Stimulated activated CD4-positive, alpha-beta T cell treated with anti-CD3 and anti-CD28 coated beads, Interleukin-4, amount 100 ng/mL, for 1 hour (primary cell): ENCODE measurements around the gene ADARB2.
"Not testable (repeated sequence)": the region's sequence is repeated elsewhere in the genome, so short reads cannot be mapped to it uniquely, and the experiment has no call there.

Experiments
- DNase-seq: peaks from one replicate; pipeline ENCODE4 v3.0.0-alpha.2; 2020

Gene ADARB2

DNA sequence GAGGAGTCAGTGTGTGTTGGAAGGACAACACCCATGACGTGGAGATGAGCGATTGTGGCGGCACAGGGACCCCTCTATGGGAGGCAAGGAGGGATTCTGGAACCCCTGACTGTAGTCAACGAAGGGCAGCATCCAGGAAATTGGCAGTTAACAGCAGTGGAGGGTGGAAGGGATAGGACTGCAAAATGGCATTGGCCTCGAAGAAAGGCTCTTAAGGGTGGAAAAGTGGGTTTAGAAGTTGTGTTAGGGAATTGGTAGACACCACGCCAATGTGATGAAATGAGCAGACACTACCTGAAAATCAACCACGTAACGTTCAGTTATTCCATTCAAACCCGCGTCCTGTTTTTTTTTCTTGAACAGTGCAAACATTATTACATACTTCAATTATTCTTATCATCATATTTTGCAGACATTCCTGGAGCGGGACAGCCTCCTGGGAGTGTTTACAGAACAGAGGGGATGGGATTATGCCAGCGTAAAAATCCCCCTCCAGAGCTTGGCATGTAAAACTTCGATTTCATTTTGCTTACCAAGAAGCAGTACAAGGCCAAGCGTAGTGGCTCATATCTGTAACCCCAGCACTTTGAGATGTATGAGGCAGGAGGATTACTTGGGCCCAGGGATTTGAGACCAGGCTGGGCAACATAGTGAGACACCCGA is 409.0 kb downstream of the ADARB2 start:
- no peak for DNase-seq

DNA sequence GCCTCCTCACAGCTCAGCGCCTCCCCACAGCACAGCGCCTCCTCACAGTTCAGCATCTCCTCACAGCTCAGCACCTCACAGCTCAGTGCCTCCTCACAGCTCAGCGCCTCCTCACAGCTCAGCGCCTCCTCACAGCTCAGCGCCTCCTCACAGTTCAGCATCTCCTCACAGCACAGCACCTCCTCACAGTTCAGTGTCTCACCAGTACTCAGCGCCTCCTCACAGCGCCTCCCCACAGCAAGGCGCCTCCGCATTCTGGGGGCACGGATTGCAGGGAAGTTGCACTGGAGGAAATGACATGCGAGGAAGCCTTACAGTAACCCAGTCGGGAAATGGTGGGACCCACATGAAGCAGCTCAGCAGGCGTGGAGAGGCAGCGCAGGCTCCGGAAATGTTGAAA is 409.6 kb downstream of the ADARB2 start:
- DNase-seq: no peak

DNA sequence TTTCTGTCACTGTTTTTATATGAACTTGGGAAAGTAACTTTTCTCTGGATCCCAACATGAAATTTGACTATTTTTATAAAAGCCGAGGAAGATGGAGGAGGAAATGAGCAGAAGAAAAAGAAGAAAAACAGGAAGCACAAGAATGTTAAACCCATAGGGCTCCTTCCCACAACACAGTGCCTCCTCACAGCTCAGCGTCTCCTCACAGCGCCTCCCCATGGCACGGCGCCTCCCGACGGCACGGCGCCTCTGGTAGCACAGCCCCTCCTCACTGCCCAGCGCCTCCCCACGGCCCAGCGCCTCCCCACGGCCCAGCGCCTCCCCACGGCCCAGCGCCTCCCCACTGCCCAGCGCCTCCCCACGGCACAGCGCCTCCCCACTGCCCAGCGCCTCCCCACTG is 410.8 kb downstream of the ADARB2 start:
- DNase-seq: not testable (repeated sequence)

DNA sequence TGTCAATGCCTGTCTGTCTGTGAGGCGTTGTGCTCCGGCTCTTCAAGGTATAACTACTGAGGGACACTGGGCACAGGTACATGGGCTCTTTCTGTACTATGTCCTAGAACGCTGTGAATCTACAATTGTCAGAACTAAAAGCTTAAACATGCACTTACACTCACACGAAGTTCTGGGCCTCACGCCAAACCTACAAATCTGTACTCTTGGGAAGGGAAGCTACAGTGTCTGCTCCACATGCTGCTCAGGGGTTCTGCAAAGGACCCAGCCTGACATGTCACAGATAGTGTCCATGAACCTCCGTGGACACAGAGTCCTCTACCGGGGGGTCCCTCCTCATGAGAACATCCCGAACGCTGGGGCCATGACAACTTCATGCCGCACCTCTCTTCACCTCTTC is 412.4 kb downstream of the ADARB2 start:
- no peak for DNase-seq

DNA sequence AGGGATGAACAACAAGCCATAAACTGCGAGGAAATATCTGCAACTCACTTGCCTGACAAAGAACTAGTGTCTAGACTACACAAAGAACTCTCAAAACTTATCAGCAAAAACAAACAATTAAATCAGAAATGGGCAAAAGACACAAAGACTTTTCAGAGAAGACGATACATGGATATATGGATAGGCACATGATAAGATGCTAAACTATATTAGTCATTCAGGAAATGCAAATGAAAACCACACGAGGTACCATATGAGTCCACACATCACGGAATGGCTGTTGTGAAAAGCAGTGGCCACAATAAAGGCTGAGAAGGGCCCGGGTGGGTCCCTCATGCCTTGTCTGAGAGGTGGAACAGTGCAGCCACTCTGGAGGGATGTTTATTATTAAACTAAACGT is 413.4 kb downstream of the ADARB2 start:
- no peak for DNase-seq

DNA sequence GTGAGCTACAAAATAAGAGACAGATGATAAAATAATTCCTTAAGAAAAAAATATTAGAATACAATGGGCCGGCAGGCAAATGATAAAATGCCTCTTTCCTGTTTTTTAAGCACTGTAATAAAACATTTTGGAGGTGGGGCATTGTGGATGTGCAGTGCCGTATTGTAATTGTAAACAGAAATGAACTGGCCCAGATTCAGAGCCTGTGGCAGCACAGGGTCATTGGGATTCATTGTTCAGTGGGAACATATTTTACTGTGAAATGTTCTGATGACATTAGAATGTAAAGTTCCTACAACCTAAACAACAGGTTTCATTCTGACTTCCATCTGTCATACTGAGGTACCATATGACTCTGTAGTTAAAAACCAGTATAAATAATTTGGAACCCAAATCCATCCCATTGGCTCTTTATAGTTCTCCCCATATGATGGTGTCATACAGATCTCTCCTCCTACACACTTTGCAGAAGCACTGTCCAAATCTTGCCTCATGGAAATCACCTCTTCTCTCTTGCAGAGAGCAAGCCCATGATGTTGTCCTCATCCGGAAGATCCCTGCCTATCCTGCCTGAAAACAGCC is 416.5 kb downstream of the ADARB2 start:
- no peak for DNase-seq

DNA sequence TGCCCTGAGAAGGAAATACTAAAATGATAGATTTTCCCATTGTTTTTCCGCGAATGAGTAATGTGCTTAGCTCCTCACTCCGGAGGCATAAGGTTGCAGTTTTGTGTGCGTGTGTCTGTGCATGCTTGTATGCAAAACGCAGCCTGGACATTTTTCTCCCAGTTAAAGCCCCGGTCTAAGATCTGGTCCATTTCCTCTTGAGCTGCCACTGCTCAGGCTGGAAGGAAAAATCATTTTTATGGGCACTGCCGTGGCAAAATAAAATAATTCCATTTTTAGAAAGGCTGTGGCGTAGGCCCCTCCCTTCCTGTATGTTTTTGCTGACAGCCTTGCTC is 420.5 kb downstream of the ADARB2 start:
- DNase-seq: no peak

DNA sequence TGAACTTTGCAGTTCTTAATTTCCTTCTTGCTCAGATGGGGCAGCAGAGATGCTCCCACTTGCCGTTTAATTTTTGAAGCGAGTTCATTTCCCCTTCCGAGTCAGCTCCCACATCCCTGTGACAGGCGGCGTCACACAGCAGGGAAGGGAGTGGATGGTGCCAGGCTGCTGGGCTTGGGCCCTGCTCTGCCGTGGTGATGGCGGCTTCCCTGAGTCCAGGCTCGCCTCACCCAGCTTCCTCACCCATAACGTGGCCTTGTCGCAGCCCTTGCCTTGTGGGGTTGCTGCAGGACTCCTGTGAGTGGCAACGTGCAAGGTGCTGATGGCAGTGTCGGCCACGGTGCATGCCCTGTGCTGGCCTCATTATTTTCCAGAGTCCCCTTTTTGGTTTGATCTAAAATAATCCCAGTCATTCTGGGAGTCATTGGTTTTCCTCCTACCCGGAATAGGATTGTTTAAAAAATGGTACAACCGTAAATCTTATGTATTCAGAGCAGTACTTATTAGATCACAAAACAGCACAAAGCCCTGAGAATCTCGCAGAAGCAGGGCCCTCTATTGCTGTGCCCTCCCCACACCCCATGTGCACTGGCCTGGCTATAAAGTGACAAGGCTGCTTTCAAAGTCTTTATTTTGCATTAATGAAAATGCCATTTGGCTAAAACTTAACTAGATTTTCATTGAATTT is 421.1 kb downstream of the ADARB2 start:
- no peak for DNase-seq

DNA sequence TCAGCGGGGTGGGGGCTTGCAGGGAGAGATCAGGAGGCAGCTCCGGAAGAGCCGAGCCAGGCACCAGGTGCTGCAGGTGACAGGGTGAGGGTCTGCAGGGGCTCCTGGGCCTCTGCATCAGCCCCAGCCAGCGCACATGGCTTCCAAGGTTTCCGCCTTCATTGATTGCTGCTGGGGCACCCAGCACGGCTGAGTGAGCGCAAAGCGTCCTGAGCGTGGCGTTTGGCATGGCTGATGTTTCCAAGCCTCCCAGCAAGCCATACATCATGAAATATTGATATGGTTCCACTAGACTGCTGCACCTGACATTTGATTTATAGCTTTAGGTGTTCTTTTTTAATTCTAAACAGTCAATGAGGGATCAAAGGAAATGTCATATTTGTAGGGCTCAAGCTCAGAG is 422.1 kb downstream of the ADARB2 start:
- DNase-seq: no peak

DNA sequence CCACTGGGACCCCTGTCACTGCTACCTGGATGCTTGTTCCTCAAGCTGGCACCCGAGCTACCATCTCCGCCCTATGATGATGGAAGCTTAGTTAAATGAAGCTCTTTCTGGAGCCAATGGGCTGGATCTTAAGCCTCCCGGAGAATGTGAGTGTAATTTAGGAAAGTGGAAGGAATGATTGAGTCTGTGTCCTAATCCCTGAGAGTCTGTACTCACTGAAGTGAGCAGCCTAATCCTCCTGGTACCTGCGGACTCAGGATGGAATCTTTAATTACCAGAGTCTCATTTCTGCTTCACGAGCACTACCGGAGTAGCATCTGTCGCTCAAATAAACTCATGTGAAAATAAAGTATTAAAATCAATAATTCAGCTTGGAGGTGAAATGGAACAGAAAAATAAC is 425.6 kb downstream of the ADARB2 start:
- DNase-seq: no peak

DNA sequence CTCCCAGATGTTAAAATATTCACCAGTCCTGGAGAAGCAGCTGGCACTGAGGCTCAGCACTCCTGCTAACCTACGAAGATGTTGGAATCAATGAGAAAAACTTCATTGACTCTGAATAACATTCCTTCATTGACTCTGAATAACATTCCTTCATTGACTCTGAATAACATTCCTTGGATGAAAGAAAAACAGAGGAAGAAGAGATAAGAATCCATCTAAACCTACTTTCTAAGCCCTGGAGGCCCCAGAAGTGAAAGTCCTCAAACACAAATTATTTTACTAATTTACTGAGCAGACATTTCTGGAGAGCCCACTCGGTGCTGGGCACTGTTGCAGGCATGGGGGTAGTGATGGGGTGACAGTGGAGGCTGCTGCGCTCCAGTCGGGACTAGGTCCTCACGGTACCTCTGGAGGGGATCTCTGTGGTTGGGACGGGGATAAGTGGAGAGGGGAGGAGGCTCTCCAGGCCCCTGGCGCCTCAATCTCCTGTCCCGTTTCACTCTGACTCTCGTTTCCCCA is 427.0 kb downstream of the ADARB2 start:
- no peak for DNase-seq

DNA sequence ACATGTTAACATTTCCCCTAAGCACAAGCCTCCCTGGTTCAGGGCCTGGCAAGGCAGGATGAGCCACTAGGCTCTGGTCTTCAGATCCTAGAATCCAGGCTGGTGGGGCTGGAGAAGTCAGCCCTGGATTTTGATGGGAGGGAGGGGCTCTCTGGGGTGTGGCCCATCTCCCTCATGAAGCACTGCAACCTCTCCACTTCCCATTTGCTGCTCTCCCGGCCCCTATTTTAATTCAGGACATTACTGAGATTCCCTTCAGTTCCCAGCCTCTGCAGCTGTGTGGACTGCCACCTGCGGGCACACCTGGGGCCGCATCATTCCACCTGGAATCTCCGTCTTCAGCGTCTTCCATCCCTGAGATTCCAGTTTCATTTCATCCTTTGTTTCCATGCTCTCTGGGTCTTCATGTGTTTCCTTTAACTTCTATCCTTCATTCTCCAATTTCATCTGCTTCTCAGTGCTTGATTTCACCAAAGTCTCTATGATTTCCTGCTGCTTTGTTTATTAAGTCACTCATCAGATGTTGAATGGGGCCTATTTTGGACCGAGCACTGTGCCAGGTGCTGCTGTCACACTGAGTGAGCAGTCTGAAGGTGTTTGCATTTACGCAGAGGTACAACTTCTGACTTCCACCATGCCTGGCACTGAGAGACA is 427.6 kb downstream of the ADARB2 start:
- DNase-seq: no peak

DNA sequence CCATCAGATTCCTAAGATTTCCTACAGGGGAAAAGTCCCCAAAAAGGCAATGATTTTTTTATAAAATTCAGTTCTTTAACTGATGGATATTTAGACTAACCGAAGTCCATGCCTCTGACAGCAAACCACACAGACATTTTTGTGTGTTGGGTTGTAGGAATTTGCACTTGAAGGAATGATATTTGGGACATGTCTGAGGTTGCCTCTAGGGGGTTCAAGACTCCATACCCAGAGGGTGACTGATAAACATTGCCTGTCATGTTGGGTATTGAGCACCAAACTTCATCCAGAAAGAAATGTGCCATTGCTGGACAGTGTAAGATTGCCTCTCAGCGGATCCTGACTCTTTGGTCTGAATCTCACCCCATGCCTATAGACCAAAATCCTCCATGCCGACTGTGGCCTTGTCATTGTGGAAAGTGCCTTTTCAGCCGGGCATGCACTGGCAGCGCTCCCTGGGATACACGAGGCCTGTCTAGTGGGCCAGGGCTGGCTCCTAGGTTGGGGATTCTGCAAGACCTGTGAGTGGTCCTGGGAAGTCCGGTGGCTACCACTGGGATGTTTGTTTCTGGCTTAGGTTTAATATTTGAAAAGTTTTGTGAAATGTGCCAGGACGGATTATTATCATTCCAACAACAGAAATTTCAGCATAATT is 428.2 kb downstream of the ADARB2 start:
- no peak for DNase-seq

DNA sequence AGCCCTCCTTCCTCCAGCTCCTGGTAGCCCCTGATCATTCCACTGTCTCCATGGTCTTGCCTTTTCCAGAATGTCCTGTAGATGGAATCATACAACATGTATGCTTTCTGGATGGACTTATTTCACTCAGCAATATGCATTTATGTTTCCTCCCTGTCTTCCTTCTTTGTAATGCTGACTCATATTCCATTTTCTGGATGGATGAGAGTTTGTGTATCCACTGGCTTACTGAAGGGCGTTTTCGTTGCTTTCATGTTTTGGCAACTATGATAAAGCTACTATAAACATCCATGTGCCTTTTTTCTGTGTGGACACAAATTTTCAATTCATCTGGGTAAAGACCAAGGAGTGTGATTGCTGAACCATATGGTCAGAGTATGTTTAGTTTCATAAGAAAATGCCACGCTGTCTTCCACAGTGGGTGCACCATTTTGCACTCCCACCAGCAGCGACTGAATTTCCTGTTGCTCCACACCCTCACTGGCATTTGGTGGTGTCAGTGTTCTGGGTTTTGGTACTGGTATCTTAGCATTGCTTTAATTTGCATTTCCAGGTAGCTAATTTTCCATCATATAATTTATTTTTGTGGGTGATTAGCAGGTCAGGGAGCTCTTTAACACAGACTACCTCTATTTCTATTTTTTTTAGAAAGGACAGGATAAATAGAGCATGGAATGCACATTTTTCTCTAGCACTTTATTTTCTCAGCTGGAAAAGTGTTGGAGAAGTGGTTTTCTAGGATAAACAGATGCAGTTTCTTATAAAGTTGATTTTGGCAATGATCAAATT is 429.0 kb downstream of the ADARB2 start:
- DNase-seq: no peak

DNA sequence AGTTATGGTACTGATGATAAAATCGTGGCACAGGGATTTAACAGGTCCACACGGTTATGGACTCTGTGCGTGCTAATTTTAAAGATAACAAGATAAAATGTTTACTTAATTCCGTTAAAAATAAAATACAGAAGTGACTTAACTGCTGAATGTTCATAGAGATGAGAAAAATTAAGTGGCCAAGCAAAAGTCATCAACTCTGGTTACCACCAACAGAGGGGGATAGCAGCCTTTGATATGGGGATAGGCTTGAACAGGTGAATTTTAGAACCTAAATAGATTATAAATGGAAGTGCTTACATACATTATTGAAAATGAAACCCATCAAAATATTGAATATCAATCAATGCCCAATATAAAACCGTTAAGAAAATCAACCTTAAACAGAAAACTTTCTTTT is 436.2 kb downstream of the ADARB2 start:
- DNase-seq: no peak

DNA sequence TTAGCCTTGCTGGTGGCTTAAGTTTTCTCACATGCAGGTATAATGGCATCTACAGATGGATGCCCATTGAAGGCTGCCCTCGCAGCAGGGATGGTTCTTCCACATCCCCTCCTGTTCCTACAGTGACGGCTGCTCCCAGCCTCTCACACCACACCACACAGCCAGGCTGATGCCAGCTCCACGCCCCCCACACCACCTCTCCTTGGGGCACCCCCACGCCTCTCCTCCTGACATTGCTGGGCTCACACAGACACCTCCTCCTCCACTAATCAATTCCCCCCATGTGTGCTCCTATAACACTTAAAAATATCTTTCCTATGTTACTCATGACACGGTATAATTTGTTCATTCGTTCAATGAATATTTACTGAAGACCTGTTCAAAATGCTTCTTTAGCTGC is 437.1 kb downstream of the ADARB2 start:
- no peak for DNase-seq

DNA sequence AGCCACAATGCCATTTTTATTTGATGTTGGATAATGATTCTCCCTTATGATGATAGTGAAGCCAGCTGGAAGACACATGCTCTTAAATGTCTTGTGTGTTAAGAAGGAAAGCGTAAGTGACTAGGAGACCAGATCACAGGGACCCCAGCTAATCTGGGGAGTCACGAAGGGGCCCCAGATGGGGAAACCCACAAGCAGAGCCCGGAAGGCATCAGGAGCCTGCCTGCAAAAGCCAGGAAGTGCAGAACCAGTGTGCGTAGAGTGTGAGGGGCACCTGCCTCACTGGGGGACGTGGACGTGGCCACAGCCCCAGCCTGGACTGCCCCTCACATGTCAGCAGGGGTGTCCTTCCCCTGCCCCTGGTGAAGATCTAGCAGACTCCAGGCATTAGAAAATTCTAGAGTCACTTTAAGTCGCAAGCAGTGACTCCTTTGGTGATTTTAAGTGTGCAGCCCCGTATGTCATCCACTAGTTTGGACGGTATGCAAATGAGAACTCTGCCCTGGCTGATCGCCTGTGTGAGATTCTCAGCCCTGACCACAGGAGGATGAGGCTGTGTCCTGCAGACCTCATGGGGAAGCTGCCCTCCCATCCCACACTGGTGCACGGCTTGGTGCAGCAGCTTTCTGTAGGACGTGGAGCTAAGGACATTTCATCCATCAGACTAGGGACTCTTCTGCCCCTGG is 438.1 kb downstream of the ADARB2 start:
- DNase-seq: no peak

DNA sequence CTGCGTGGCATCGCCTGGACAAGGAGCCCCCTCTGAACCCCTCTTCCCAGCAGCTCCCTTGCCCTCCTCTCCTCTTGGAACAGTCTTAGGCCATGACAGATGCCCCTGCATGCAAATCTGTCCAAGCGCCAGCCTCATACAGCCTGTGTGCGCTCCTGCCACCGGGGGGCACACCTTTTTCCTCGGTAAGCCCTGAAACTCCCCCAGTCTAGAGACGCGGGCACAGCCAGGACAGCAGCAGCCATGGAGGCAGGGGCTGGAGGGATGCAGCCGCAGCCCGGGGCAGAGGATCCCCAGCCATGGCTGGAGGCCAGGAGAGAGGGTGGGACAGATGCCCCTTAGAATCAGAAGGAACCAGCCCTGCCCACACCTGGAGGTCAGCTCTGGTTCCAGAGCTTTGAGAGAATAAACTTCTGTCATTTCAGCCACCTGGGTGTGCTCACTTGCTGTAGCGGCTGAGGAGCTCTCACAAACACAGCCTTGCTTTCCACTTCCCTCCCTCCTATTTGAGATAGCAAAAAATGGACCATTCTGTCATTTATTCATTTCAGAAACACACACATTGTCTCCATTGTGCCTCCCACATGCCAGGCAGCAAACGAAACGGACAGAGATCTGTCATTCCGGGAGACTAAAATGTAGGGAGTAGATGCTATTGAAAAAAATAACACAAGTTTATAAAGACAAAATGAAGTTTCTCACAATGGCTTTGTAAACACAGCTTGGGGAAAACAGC is 439.6 kb downstream of the ADARB2 start:
- DNase-seq: no peak

DNA sequence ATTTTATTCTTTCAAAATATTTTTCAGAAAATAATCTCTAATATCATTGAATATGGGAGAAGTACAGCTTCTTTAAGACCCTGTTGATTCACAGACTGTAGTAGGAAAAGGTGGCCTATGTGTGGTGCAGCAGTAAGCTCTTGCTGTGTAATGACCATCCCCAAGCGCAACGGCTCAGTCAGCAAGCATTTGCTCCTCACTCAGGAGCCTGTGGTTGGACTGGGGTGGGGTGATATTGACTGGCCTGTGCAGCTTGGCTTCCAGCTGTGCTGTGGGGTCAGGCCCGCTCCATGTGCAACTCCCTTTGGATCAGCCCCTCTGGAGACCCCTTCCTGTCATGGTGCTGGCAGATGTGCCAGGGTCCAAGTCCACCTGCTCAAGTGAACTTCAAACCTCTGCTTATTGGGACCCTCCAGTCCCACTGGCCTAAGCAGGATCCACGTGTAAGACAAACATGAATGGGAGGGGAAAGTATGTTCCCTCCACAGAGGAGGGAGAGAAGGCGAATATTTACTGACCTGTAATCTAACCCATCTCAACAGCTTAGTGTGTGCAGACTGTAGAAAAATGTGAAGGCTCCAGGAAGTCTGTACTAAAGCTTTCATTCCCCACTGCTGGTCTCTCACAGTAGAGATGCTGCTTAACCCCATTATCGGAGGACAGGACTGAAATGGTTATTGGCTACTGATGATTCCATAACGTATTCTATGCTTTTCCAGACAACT is 441.4 kb downstream of the ADARB2 start:
- no peak for DNase-seq

DNA sequence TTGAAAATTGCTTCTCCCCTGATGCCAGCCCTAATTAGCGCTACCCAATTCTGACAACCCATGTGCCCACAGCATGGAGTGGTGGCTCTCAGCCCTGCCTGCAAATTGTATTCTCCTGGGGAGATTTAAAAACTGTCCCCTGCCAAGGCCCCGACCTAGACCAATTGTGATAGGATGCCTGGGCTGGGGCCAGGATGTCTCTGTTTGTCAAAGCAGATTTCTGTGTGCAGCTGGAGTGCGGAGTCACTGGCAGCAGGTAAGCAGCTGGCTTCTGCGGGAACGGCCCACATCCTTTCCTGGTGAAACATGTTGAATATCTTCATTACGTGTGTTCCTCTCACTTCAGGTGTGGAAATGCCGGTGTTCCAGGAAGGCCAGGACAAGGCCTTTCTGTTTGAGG is 442.6 kb downstream of the ADARB2 start:
- no peak for DNase-seq
